ENCODE results near the gene C6.

Gene C6

DNA sequence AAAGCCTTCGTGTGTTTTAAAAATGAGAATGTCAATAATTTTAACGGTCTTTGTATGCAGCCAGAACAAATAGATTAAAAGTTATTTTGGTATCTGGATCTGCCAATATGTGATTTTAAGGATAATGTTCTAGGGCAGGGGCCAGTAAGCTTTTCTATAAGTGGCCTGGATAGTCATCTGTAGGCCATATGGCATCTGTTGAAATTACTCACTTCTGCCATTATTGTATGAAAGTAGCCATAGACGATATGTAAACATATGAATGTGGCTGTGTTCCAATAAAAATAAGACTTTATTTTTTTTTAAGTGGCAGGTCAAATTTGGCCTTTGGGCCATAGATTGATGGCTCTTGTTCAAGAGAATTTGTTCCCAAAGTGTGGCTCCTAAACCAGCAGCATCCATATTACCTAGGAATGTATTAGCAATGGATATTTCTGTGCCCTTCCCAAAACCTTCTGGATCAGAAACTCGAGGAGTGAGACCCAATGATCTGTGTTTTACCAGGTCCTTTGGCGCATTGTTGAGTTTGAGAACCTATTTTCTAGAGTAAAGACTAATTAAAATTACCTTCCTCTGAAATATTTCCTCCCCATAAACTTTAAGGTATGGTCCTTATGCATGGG lies 55.9 kb downstream of the C6 start:
- H3K36me3 ChIP-seq (ENCODE audit: control insufficient read depth, insufficient read depth, low read length), result no peaks in the 10 kb centered on the region
- no peaks in the 10 kb centered on the region for H3K27me3 ChIP-seq (ENCODE audit: control insufficient read depth, insufficient read depth, low read length)

DNA sequence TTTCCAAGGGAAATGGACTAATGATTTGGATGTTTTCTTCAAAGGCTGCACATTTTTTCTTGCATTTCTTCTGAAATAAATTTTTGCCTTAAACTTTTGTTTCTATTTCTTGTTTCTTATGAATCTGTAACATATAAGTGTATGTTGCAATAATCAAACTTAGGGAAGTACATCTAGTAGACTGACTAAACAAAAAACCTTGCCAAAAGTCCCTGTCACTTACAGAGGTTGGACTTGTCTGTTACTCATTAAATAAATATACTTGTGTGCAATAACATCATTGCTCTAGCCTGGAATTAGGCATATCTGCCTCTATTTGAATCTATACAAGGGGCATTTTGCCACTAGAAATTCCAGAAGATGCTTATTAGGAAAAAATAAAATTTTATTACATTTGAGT lies 56.6 kb downstream of the C6 start:
- H3K4me1 ChIP-seq (ENCODE audit: control insufficient read depth, insufficient read depth, low read length), result no peaks in the 10 kb centered on the region
- H3K9ac ChIP-seq (ENCODE audit: low read depth, low read length), result no peak overlapping the region
- H3K9me3 ChIP-seq (ENCODE audit: control insufficient read depth, insufficient read depth, low read length), result no peaks in the 10 kb centered on the region
- H3K36me3 ChIP-seq (ENCODE audit: control insufficient read depth, insufficient read depth, low read length), result no peaks in the 10 kb centered on the region
- no peak overlapping the region for H3K4me3 ChIP-seq (ENCODE audit: low read depth, low read length)
- no peaks in the 10 kb centered on the region for H3K27me3 ChIP-seq (ENCODE audit: control insufficient read depth, insufficient read depth, low read length)

More for the DNA sequence above, 55.9 kb downstream of the C6 start:
- H3K4me3 ChIP-seq (ENCODE audit: low read depth, low read length), result no peak overlapping the region
- H3K9ac ChIP-seq (ENCODE audit: low read depth, low read length), result no peak overlapping the region
- H3K4me1 ChIP-seq (ENCODE audit: control insufficient read depth, insufficient read depth, low read length), result no peaks in the 10 kb centered on the region
- no peaks in the 10 kb centered on the region for H3K9me3 ChIP-seq (ENCODE audit: control insufficient read depth, insufficient read depth, low read length)

DNA sequence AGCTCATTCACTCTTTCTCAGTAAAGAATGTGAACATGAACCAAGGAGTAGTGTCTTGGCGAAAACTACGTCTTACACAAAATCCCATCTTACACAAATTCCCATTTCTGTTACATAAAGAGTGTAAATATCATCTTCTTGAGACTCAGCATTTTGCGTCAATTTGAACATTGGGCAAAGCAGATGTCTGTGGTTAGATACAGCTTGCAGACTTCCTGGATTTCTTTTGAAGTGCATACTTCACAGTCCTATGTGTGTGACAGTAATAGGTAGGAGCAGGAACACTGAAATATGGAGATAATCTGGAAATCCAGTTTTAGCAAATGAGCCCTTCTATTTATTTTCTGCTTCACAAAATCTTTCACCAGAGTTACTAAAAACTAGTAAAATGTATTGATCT lies 58.8 kb downstream of the C6 start:
- no peaks in the 10 kb centered on the region for H3K4me1 ChIP-seq (ENCODE audit: control insufficient read depth, insufficient read depth, low read length)
- no peaks in the 10 kb centered on the region for H3K27me3 ChIP-seq (ENCODE audit: control insufficient read depth, insufficient read depth, low read length)
- no peaks in the 10 kb centered on the region for H3K9me3 ChIP-seq (ENCODE audit: control insufficient read depth, insufficient read depth, low read length)
- H3K36me3 ChIP-seq (ENCODE audit: control insufficient read depth, insufficient read depth, low read length), result no peaks in the 10 kb centered on the region
- no peak overlapping the region for H3K4me3 ChIP-seq (ENCODE audit: low read depth, low read length)
- no peak overlapping the region for H3K9ac ChIP-seq (ENCODE audit: low read depth, low read length)

DNA sequence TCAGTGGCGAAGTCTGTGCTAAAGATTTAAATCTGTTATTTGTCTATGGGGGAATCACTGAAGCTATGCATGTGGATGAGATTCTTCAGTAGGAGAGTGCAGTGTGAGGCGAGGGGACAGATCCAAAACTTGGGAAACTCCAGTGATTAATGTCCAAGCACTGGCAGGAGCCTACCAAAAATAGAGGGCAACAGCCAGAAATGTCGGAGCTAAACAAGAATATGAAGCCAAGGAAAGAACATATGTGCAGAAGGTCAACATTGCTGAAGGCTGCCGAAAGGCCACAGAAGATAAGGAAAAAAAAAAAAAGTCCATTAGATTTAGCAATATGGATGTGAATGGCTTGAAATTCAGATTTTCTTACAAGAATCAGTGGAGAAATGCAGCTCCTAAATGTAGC lies 61.8 kb downstream of the C6 start:
- H3K27me3 ChIP-seq (ENCODE audit: control insufficient read depth, insufficient read depth, low read length), result no peaks in the 10 kb centered on the region

DNA sequence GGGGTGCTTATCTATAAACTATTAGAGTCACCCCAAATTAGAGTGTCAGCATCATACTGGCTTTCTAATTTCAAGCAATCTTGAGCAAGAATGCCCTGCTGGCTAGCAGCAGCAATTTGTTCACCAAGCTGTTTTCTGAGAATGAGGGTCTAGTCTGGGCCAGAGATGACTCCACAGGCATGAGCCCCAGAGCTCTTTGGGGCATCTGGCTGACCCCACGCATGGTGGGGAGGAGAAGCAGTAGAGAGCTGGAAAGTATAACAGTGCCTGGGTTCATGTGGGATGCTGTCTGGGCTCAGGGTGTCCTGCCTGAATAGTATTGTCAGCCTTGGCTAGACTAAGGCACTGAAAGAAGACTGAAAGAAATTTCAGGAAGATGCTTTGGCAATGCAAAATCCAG lies 64.9 kb downstream of the C6 start:
- no peak overlapping the region for H3K4me3 ChIP-seq (ENCODE audit: low read depth, low read length)
- H3K27me3 ChIP-seq (ENCODE audit: control insufficient read depth, insufficient read depth, low read length), result no peaks in the 10 kb centered on the region
- no peak overlapping the region for H3K9ac ChIP-seq (ENCODE audit: low read depth, low read length)
- no peaks in the 10 kb centered on the region for H3K4me1 ChIP-seq (ENCODE audit: control insufficient read depth, insufficient read depth, low read length)
- no peaks in the 10 kb centered on the region for H3K9me3 ChIP-seq (ENCODE audit: control insufficient read depth, insufficient read depth, low read length)
- H3K36me3 ChIP-seq (ENCODE audit: control insufficient read depth, insufficient read depth, low read length), result no peaks in the 10 kb centered on the region

More for the DNA sequence above, 61.8 kb downstream of the C6 start:
- H3K9me3 ChIP-seq (ENCODE audit: control insufficient read depth, insufficient read depth, low read length), result no peaks in the 10 kb centered on the region
- no peaks in the 10 kb centered on the region for H3K4me1 ChIP-seq (ENCODE audit: control insufficient read depth, insufficient read depth, low read length)
- no peaks in the 10 kb centered on the region for H3K36me3 ChIP-seq (ENCODE audit: control insufficient read depth, insufficient read depth, low read length)
- no peak overlapping the region for H3K4me3 ChIP-seq (ENCODE audit: low read depth, low read length)
- H3K9ac ChIP-seq (ENCODE audit: low read depth, low read length), result no peak overlapping the region

DNA sequence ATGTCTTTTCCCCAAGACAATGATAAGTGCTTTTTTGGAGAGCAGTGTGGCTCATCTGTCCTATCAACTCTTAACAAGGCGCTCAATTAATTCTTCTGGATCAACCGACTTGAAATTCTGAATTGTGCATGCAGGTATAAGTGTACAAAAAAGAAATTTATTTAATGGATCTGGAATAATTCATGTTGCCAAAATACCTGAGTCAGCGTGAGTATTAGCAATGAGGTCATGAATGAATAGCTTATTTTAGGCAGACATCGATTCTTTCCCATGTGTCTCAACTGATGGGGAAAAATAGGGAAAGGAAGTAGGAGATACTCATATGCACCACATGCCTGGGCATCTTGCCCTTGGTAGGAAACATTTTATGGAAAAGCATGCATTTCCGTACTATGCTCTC lies 68.0 kb downstream of the C6 start:
- no peak overlapping the region for H3K9ac ChIP-seq (ENCODE audit: low read depth, low read length)
- no peaks in the 10 kb centered on the region for H3K36me3 ChIP-seq (ENCODE audit: control insufficient read depth, insufficient read depth, low read length)
- no peaks in the 10 kb centered on the region for H3K4me1 ChIP-seq (ENCODE audit: control insufficient read depth, insufficient read depth, low read length)
- no peaks in the 10 kb centered on the region for H3K9me3 ChIP-seq (ENCODE audit: control insufficient read depth, insufficient read depth, low read length)
- H3K27me3 ChIP-seq (ENCODE audit: control insufficient read depth, insufficient read depth, low read length), result no peaks in the 10 kb centered on the region
- no peak overlapping the region for H3K4me3 ChIP-seq (ENCODE audit: low read depth, low read length)

DNA sequence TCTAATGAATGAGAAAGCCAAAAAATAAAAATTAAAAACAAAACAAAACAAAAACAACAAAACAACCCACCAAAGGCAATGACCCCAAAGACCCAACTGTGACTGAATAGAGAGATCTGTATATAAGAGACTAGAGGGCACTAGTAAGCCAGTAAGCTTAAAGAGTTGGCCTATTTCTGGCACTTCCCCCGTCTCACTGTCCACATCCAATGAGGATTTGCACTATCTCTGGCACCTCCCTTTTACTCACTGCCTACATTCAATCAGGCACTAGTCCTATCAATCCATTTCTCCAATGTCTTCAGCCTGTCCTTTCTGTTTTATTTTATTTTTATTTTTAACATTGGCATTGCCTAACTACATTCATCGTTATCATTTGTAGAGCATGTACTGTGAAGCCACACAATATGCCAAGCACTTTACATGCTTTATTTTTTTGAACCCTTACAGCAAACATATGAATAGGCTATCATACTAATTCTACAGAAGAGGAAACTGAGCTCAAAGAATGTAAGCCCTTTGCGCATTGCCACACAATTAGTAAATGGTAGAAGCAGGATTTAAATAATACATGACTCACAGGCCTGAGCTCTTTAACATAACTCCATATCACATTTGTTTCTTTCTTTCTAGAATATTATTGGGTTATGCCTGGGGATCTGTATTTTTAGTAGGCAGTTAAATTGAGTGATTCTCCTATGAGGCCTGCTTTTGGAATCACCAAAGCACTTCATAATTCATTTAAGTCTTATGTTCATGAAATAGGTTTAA lies 70.0 kb downstream of the C6 start:
- Histone ChIP-seq H3K4me1 (ENCODE audit: control insufficient read depth, insufficient read depth, low read length) (no peaks in the 10 kb centered on the region), H3K4me3 (ENCODE audit: low read depth, low read length) (no peak overlapping the region), H3K9me3 (ENCODE audit: control insufficient read depth, insufficient read depth, low read length) (no peaks in the 10 kb centered on the region), H3K9ac (ENCODE audit: low read depth, low read length) (no peak overlapping the region), H3K27me3 (ENCODE audit: control insufficient read depth, insufficient read depth, low read length) (no peaks in the 10 kb centered on the region), H3K36me3 (ENCODE audit: control insufficient read depth, insufficient read depth, low read length) (no peaks in the 10 kb centered on the region)

DNA sequence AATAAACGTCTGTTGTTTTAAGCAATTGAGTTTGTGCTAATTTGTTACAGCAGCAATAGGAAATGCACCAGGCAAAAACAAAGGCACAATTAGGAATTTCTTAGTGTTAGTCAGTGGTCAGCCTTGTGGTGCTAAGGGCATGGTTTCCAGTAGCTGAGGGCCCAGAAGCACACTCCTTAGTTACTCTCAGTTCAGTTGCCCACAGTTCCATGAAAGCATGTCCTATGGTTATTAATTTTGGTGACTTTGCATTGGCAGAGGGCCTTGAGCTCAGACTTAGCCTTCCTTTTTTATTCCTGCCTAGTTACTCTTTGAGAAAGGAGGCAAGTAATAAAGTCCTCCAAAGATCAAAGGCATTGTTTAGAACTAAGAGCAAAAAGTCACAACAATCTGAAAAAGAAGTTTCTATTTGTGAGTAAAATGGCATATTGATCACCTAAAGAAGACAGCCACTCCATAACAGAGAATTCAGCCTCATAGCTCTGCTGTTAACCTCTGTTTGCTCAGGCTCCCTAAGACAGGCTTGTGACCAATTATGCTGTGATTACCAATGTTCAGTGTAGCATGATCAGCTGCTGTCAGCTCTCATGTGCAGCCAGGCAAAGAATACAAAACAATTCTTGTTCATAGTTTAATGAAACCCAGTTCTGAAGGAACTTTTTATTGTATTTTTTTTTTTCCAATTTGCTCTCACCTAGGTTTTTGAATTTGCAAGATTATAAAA lies 85.2 kb downstream of the C6 start:
- Histone ChIP-seq H3K9ac (ENCODE audit: low read depth, low read length) (no peak overlapping the region), H3K4me3 (ENCODE audit: low read depth, low read length) (no peak overlapping the region), H3K27me3 (ENCODE audit: control insufficient read depth, insufficient read depth, low read length) (no peaks in the 10 kb centered on the region), H3K4me1 (ENCODE audit: control insufficient read depth, insufficient read depth, low read length) (no peaks in the 10 kb centered on the region), H3K36me3 (ENCODE audit: control insufficient read depth, insufficient read depth, low read length) (no peaks in the 10 kb centered on the region), H3K9me3 (ENCODE audit: control insufficient read depth, insufficient read depth, low read length) (no peaks in the 10 kb centered on the region)

DNA sequence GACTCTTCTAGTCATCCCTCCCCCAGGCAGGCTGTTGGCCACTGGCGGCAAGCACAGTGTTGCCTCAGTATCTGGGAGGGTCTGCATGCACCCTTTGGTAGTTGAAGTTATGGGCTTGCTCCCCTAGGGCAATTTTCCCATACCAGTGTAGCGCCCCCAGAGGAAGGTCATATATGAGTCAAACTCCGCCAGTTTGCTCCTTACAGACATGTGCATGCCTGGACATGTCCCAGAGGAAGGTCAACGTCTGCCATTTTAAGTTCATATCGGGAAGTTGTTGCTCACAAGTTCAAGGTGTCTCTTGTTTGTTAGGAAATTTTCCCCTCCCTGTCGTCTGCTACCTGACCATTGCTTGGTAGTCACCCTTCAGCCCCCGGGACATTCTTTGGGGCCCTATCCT lies 90.9 kb downstream of the C6 start:
- Histone ChIP-seq H3K36me3 (ENCODE audit: control insufficient read depth, insufficient read depth, low read length) (no peaks in the 10 kb centered on the region), H3K27me3 (ENCODE audit: control insufficient read depth, insufficient read depth, low read length) (no peaks in the 10 kb centered on the region), H3K9me3 (ENCODE audit: control insufficient read depth, insufficient read depth, low read length) (peaks cover 4% of the 10 kb centered on the region), H3K4me3 (ENCODE audit: low read depth, low read length) (no peak overlapping the region), H3K9ac (ENCODE audit: low read depth, low read length) (no peak overlapping the region), H3K4me1 (ENCODE audit: control insufficient read depth, insufficient read depth, low read length) (no peaks in the 10 kb centered on the region)

DNA sequence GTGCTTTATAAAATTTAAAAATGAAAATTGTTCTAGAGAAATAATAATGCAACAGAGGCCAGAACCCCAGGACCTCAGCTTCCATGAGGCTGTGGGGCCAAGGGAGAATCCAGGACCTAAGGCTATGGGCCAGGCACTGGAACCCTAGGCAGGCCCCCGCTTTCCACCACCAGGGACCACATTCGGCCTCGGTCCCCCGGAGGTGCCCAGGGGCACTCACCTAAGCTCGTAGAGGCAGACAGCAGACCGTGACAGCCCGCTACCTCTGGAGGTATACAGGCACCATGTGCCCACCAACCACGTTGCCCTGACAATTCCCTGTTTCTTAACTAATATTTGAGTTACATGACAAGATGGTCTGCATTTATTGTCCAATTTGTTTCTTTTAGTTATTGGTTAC lies 92.7 kb downstream of the C6 start:
- no peak overlapping the region for H3K9ac ChIP-seq (ENCODE audit: low read depth, low read length)
- peaks cover 4% of the 10 kb centered on the region for H3K9me3 ChIP-seq (ENCODE audit: control insufficient read depth, insufficient read depth, low read length)
- H3K36me3 ChIP-seq (ENCODE audit: control insufficient read depth, insufficient read depth, low read length), result no peaks in the 10 kb centered on the region

DNA sequence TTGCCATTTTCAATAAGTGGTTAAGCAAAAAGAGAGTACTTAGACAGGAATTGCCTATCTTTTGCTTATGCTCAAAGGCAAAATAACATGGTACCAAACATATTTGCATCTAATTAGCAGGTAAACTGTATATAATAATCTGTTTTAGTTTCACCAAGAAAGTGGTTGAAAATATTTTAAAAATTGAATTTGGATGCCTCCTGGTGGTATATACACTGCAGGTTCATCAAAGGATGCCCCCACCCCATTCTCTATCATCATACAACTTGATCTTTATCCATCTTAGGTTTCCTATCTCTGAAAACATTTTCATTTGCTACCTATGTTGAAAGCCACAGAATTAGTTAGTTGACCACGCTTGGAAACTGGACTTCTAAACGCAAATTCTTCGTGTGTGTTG lies 95.2 kb downstream of the C6 start:
- peaks cover 4% of the 10 kb centered on the region for H3K9me3 ChIP-seq (ENCODE audit: control insufficient read depth, insufficient read depth, low read length)
- H3K36me3 ChIP-seq (ENCODE audit: control insufficient read depth, insufficient read depth, low read length), result no peaks in the 10 kb centered on the region
- no peaks in the 10 kb centered on the region for H3K4me1 ChIP-seq (ENCODE audit: control insufficient read depth, insufficient read depth, low read length)
- no peak overlapping the region for H3K9ac ChIP-seq (ENCODE audit: low read depth, low read length)
- no peaks in the 10 kb centered on the region for H3K27me3 ChIP-seq (ENCODE audit: control insufficient read depth, insufficient read depth, low read length)
- H3K4me3 ChIP-seq (ENCODE audit: low read depth, low read length), result no peak overlapping the region

More for the DNA sequence above, 92.7 kb downstream of the C6 start:
- Histone ChIP-seq H3K27me3 (ENCODE audit: control insufficient read depth, insufficient read depth, low read length) (no peaks in the 10 kb centered on the region), H3K4me3 (ENCODE audit: low read depth, low read length) (no peak overlapping the region), H3K4me1 (ENCODE audit: control insufficient read depth, insufficient read depth, low read length) (no peaks in the 10 kb centered on the region)

DNA sequence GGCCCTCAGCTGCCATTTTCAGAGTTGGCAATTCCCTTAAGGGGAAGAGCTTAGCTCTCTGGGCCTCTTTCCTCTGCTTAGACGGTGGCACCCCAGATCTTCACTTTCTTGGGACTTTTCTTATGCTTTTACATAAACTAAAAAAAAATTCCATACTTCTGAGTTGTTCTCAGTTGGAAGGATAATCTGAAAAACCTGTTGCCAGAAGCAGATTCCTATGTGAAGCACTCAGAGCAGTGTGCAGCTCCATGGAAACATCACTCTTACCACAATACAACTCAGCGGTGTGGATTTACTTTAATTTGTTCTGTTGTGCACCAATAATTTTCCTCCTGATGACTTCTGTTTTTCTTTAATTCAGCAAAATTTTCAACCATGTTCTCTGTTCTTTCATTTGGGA lies 98.1 kb downstream of the C6 start:
- Histone ChIP-seq H3K27me3 (ENCODE audit: control insufficient read depth, insufficient read depth, low read length) (no peaks in the 10 kb centered on the region), H3K9ac (ENCODE audit: low read depth, low read length) (no peak overlapping the region), H3K4me3 (ENCODE audit: low read depth, low read length) (no peak overlapping the region), H3K4me1 (ENCODE audit: control insufficient read depth, insufficient read depth, low read length) (no peaks in the 10 kb centered on the region), H3K9me3 (ENCODE audit: control insufficient read depth, insufficient read depth, low read length) (no peaks in the 10 kb centered on the region), H3K36me3 (ENCODE audit: control insufficient read depth, insufficient read depth, low read length) (no peaks in the 10 kb centered on the region)
